ENCODE results near the gene GSTT4. TPM values are rescaled to one million over a fixed set of nuclear protein-coding genes. Genes with fewer than 3 reads are reported as not detected.
"Not testable (repeated sequence)": the region's sequence is repeated elsewhere in the genome, so short reads cannot be mapped to it uniquely, and the experiment has no call there.

Gene GSTT4
- total RNA-seq, 2 donors from 2014 or later, result not detected

DNA sequence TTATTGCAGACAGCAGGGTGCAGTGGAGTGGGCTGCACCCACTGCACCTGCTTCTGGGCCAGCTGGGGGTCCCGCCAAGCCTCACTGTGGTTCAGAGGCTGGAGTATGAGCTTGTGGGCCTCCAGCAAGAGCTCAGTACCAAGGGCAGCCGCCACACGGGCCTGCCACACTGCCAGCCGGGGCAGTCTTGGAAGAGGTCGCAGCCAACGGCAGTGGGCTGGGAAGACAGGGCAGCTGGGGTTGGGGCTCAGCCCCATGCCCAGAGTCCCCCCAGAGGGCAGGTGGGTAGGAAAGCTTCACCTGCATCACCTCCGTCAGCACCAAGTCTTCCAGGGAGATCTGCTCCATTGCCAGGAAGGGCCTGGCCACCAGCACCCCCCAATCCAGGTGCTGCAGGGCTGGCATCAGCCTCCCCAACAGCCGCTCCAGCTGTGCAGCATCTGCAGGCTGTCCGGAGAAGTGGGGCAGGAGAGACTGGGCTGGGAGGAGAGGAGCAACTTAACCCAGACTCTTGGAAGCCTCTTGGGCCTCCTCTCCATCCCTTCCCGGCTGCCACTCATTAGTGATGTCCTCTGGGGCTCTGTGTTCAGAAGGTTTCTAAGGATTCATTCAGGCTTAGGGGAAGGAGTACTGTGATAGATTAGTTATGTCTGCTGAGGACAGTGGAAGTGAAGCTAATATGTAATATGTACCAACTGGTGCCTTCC is 1.1 kb upstream of the GSTT4 start:
- Histone ChIP-seq H3K4me3 (no peak overlapping the region), H3K9me3 (no peaks in the 10 kb centered on the region), H3K27me3 (no peaks in the 10 kb centered on the region), H3K27ac (no peak overlapping the region), H3K4me1 (no peaks in the 10 kb centered on the region), H3K36me3 (replicated peaks in 1 of 2; ENCODE audit: insufficient read depth in 1 of 2, low read depth in 2 of 2) (no peaks in the 10 kb centered on the region)
- ATAC-seq (no peak), DNase-seq (no peak)
- TF ChIP-seq POLR2A (IDR thresholded peaks at IDR 0.05), result no peak
- TF ChIP-seq, protein P1, sequence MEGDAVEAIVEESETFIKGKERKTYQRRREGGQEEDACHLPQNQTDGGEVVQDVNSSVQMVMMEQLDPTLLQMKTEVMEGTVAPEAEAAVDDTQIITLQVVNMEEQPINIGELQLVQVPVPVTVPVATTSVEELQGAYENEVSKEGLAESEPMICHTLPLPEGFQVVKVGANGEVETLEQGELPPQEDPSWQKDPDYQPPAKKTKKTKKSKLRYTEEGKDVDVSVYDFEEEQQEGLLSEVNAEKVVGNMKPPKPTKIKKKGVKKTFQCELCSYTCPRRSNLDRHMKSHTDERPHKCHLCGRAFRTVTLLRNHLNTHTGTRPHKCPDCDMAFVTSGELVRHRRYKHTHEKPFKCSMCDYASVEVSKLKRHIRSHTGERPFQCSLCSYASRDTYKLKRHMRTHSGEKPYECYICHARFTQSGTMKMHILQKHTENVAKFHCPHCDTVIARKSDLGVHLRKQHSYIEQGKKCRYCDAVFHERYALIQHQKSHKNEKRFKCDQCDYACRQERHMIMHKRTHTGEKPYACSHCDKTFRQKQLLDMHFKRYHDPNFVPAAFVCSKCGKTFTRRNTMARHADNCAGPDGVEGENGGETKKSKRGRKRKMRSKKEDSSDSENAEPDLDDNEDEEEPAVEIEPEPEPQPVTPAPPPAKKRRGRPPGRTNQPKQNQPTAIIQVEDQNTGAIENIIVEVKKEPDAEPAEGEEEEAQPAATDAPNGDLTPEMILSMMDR (IDR thresholded peaks at IDR 0.05), result no peak
- 78% methylated on average over 5 to 10 of the region's 10 CpGs for WGBS, 2 donors
- intact Hi-C loops (cut with DNase I), result no loop called here

DNA sequence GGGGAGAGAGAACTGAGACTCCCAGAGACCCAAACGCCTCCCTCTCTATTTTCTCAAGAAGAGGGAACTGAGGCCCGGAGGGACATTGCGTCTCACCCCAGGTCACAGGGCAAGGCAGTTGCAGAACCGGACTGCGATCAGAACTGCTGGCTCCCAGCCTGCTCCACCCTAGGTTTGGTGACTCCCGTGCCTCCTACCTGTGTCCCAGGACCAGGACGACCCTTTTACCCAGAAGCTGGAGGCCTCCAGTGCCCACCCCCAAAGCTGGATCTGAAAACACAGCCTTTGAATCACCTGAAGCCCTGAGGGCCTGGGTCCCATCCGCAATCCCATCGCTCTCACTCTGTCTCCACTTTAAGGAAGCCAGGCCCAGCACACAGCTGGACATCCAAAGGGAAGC is 1.4 kb downstream of the GSTT4 start:
- no peaks in the 10 kb centered on the region for H3K9me3 ChIP-seq
- no peak overlapping the region for H3K4me3 ChIP-seq
- intact Hi-C loops (cut with DNase I), result no loop called here
- TF ChIP-seq, protein P1 (IDR thresholded peaks at IDR 0.05), result no peak
- TF ChIP-seq POLR2A (IDR thresholded peaks at IDR 0.05), result no peak
- no peak for ATAC-seq
- no peaks in the 10 kb centered on the region for H3K4me1 ChIP-seq
- WGBS, 2 donors, result 67 to 80% methylated on average over 8 to 9 of the region's 9 CpGs
- no peak for DNase-seq
- H3K27me3 ChIP-seq, result no peaks in the 10 kb centered on the region
- H3K36me3 ChIP-seq (replicated peaks in 1 of 2; ENCODE audit: insufficient read depth in 1 of 2, low read depth in 2 of 2), result no peaks in the 10 kb centered on the region
- no peak overlapping the region for H3K27ac ChIP-seq

DNA sequence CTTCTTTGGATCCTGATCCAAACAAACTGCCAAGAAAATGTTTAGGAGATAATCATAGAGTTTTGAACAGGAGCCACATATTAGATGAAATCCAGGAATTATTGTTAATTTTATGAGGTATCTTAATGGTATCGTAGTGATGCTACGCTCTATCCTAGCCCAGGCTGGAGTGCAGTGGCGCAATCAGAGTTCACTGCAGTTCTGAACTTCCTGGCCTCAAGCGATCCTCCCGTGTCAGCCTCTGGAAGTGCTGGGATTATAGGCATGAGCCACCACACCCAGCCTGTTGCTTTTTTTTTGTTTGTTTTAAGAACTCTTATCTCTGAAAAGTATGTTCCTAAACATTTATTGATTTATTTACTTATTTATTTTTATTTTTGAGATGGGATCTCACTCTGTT is 2.4 kb downstream of the GSTT4 start:
- ATAC-seq, result no peak
- no peak for DNase-seq
- H3K27ac ChIP-seq, result no peak overlapping the region
- H3K4me3 ChIP-seq, result no peak overlapping the region
- no peaks in the 10 kb centered on the region for H3K27me3 ChIP-seq
- H3K9me3 ChIP-seq, result no peaks in the 10 kb centered on the region
- 83 to 85% methylated on average over 5 of the region's 5 CpGs for WGBS, 2 donors
- TF ChIP-seq POLR2A (IDR thresholded peaks at IDR 0.05), result no peak
- TF ChIP-seq, protein P1 (IDR thresholded peaks at IDR 0.05), result no peak
- H3K36me3 ChIP-seq (replicated peaks in 1 of 2; ENCODE audit: insufficient read depth in 1 of 2, low read depth in 2 of 2), result no peaks in the 10 kb centered on the region
- no peaks in the 10 kb centered on the region for H3K4me1 ChIP-seq
- intact Hi-C loops (cut with DNase I), result no loop called here

DNA sequence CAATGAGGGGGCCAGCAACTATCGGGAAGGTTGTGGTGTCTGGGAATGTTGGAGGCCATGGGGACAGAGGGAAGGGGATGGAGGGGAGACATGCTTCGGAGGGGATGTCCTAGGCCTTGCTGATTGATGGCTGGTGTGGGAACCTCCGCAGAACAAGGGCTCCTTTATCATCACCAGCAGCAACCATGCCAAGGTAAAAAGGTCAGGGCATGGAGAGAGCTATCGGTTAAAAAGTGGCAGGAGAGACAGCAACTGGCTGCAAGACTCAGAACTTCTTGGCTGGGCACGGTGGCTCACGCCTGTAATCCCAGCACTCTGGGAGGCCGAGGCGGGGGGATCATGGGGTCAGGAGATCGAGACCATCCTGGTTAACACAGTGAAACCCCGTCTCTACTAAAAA is 3.0 kb downstream of the GSTT4 start:
- DNase-seq (no peak), ATAC-seq (no peak)
- Histone ChIP-seq H3K27ac (no peak overlapping the region), H3K36me3 (replicated peaks in 1 of 2; ENCODE audit: insufficient read depth in 1 of 2, low read depth in 2 of 2) (no peaks in the 10 kb centered on the region), H3K4me1 (no peaks in the 10 kb centered on the region), H3K4me3 (no peak overlapping the region), H3K9me3 (no peaks in the 10 kb centered on the region), H3K27me3 (no peaks in the 10 kb centered on the region)
- TF ChIP-seq POLR2A (IDR thresholded peaks at IDR 0.05), result no peak
- TF ChIP-seq, protein P1 (IDR thresholded peaks at IDR 0.05), result no peak
- WGBS, 2 donors, result 68 to 70% methylated on average over 10 of the region's 10 CpGs
- intact Hi-C loops (cut with DNase I), result no loop called here

DNA sequence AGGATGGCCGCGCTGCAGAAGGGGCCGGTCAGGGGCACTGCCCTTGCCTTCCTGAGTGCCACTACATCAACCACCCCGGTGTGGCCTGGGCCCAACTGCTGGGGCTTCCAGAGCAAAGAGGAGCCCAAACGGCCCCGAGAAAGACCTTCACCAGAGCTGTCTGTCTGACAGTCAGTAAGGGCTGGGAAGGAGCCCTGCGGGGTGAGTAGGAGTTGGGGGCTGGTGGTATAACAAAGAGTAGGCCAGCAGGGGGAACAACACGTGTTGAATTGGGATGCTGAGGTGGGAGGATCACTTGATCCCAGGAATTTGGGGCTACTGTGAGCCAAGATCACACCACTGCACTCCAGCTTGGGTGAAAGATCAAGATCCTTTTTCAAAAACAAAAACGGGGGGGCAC is 3.9 kb downstream of the GSTT4 start:
- intact Hi-C loops (cut with DNase I), result no loop called here

DNA sequence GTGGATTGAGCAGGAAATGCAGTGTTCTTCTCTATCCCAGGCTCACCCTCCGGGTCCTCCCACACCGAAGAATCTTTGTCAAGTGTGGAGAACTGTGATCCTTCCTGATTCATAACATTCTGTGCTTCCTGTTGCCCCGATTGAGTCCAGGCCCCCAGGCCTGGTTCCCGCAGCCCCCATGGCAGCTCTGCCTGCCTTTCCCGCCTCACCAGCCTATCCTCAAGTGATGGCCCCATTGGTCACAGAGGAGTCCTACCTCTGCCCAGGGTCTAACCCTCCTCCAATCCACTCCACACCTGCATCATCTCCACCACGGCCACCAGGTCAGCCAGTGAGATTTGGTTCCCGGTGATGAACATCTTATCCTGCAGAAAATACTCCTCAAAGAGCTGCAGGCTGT is 5.5 kb downstream of the GSTT4 start:
- not testable (repeated sequence) for H3K27ac ChIP-seq
- 78 to 82% methylated on average over 6 to 7 of the region's 7 CpGs for WGBS, 2 donors

More for the DNA sequence above, 3.9 kb downstream of the GSTT4 start:
- Histone ChIP-seq H3K4me1 (no peaks in the 10 kb centered on the region), H3K27me3 (no peaks in the 10 kb centered on the region), H3K36me3 (replicated peaks in 1 of 2; ENCODE audit: insufficient read depth in 1 of 2, low read depth in 2 of 2) (no peaks in the 10 kb centered on the region), H3K27ac (no peak overlapping the region), H3K4me3 (no peak overlapping the region), H3K9me3 (no peaks in the 10 kb centered on the region)
- no peak for TF ChIP-seq POLR2A (IDR thresholded peaks at IDR 0.05)
- TF ChIP-seq, protein P1 (IDR thresholded peaks at IDR 0.05), result no peak
- no peak for DNase-seq
- ATAC-seq, result no peak
- 79 to 80% methylated on average over 6 to 9 of the region's 9 CpGs for WGBS, 2 donors

More for the DNA sequence above, 5.5 kb downstream of the GSTT4 start:
- intact Hi-C loops (cut with DNase I), result loop anchor here (5.0 kb wide), 1 partner anchor 47 kb away; no protein-coding TSS in a partner anchor
- not testable (repeated sequence) for H3K9me3 ChIP-seq; DNase-seq; H3K27me3 ChIP-seq; H3K36me3 ChIP-seq (replicated peaks in 1 of 2; ENCODE audit: insufficient read depth in 1 of 2, low read depth in 2 of 2); H3K4me3 ChIP-seq; H3K4me1 ChIP-seq; ATAC-seq

All from body of pancreas (tissue), 4 donors.